ENCODE measurements around the gene DHX38.

DNA sequence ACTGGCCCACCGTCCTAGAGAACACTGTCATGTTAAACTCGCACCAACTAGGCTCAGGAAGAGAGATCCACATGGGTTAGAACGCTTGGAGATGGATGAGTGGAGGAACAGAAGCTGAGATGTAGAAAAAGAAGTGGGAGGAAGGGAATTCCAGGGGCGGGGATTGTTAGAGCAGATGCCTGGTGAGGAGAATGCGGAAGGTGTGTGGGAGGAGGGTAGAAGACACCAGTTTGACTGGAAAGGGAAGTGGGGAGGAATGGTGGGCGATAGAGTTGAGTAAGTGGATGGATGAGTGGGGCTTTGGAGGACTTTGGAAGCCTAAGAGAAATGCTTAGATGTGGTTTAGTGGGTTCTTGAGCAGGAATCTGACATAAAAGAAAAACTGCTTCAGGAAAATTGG is 37.4 kb downstream of the DHX38 start:
- TF ChIP-seq, protein P1, sequence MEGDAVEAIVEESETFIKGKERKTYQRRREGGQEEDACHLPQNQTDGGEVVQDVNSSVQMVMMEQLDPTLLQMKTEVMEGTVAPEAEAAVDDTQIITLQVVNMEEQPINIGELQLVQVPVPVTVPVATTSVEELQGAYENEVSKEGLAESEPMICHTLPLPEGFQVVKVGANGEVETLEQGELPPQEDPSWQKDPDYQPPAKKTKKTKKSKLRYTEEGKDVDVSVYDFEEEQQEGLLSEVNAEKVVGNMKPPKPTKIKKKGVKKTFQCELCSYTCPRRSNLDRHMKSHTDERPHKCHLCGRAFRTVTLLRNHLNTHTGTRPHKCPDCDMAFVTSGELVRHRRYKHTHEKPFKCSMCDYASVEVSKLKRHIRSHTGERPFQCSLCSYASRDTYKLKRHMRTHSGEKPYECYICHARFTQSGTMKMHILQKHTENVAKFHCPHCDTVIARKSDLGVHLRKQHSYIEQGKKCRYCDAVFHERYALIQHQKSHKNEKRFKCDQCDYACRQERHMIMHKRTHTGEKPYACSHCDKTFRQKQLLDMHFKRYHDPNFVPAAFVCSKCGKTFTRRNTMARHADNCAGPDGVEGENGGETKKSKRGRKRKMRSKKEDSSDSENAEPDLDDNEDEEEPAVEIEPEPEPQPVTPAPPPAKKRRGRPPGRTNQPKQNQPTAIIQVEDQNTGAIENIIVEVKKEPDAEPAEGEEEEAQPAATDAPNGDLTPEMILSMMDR (conservative IDR thresholded peaks at IDR 0.05; ENCODE audit: low read length), result no peak
- no peak for TF ChIP-seq EZH2phosphoT487 (IDR thresholded peaks at IDR 0.05; ENCODE audit: borderline replicate concordance)

Measured in Loucy (cell line).